ENCODE data around the gene SLC2A4.
"Not testable (repeated sequence)": the region's sequence is repeated elsewhere in the genome, so short reads cannot be mapped to it uniquely, and the experiment has no call there.

Gene SLC2A4

DNA sequence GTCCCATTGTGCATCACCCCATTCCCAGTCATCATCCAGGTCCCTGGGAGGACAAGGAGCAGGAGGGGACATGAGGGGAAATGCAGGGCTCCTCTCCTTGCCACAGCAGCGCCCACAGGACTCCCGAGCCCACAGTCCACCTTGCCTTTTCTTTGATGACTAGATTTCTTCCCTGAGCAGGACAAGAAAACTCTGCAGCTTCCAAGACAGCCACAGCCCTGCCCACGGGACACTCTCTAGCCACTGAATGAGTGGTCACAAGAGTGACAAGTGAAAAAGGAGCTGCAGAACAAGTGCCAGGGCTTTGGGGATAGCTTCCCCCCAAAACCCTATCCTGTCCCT, 42.9 kb downstream of the SLC2A4 start:
- no peak for DNase-seq (ENCODE audit: low read depth)

DNA sequence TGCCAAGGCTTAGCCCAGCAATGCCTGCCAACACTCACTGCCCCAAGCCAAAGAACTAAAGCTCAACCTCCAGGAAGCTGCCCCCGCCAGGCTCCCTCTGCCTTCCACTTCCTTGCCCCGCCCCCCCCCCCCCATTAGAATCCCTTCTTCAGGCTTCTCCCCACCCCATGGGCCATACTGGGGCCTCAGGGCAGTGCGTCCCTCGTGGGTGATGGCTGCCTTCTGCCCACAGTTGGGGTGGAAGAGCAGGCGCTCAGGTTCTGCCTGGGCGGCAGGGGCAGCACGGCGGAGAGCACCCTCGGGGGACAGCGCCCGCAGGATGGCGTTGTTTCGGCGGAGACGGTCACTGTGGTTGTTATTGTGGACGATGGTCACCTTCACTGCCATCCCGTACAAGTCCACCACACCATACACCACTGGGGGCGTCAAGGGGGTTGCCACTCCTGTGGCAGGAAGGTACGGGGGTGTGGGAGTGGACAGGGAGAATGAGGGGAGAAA, 43.6 kb downstream of the SLC2A4 start:
- no peak for DNase-seq (ENCODE audit: low read depth)

DNA sequence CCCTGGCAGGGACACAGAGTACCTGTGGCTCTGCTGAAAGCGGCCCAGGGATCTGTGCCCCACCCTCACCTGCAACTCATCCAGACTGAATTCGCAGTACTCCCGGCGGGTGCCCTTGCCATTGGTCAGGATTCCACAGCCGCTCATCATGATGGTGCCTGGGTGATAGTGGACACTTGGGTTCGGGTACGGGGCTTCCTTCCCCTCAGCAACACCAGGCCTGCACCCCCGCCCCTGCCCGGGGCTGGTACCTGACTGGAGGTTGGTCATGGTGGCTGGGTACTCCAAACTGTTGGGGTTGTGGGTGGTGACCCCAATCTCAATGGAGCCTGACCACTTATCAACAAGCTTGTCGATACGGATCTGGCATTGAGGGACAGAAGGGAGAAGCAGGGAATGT, 44.7 kb downstream of the SLC2A4 start:
- DNase-seq (ENCODE audit: low read depth) = no peak

DNA sequence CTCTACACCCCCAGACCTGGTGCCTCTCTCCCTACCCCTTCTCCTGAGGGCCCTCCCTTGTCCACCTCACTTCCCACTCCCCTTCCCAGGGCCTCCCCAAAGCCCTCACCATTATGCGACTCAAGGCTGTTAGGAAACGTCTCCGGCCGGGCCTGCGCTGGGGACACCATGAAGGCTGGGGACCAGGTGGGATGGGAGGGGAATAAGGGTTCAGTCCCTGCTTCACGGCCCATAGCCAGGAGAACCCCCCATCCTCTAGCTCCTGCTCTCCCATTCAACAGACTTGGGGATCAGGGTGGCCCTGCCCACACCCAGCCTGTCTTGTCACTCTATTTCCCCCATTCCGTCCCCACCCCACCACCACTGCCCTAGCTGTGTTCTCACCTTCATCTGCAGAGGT, 45.5 kb downstream of the SLC2A4 start:
- DNase-seq (ENCODE audit: low read depth) = no peak

GRCh38 chr17:7327501-7327900, 46.0 kb downstream of the SLC2A4 start:
- DNase-seq (ENCODE audit: low read depth) = no peak

GRCh38 chr17:7328009-7328408, 46.5 kb downstream of the SLC2A4 start:
- no peak for DNase-seq (ENCODE audit: low read depth)

DNA sequence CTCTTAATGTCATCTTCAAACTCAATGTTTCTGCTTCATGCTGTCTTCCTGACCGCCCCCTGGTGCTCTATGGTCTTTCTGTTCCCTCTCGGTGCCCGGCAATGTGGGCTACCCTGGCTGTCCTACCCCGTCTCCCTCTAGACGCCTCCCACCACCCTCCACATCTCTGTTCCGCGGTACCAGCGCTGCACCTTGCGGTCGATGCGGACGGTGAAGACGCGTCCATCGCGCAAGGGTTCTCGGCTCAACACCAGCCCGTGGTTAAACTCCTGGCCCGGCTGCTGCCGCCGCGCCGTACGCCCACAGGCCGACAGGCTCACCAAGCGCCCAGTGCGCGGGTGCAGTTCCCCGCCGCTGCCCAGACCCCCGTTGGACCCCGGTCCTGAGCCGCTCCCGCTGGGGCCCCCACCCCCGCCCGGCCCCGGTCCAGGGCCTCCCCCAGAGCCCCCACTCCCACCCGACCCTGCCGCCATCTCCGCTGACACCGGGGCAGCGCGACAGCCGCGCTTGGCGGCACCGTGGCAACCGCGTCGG, 47.4 kb downstream of the SLC2A4 start, which contains the start of gene NEURL4:
Gene NEURL4, minus strand, starts transcription at position 496 of the 534 bp plus-strand sequence. Its CDS starts 23 bp downstream, at position 473.
- DNase-seq (ENCODE audit: low read depth) = no peak

- DNase-seq (ENCODE audit: low read depth) = peak; percentile 99
These were observed 48.0 kb downstream of the SLC2A4 start for GRCh38 chr17:7329374-7329996.

GRCh38 chr17:7329997-7330637, 48.6 kb downstream of the SLC2A4 start:
- DNase-seq (ENCODE audit: low read depth) = peak; percentile 81

DNA sequence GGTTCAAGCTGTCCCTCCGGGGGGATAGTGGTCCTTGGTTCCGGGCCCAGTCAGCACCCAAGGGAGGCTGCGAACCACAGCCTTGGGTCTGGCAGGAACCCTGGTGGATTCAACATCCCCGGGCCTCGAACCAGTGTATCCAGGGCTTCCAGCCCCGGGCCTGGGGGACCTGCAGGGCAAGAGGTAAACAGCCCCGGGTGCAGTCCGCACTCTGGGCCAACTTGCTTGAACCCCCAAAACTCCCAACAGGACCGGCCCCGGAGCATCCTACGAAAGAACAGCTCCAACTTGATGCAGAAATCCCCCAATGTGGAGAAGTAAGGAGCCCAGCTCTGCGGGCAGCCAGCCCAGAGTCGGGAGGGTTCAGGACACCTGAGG, 49.1 kb downstream of the SLC2A4 start:
- DNase-seq (ENCODE audit: low read depth) = no peak

DNA sequence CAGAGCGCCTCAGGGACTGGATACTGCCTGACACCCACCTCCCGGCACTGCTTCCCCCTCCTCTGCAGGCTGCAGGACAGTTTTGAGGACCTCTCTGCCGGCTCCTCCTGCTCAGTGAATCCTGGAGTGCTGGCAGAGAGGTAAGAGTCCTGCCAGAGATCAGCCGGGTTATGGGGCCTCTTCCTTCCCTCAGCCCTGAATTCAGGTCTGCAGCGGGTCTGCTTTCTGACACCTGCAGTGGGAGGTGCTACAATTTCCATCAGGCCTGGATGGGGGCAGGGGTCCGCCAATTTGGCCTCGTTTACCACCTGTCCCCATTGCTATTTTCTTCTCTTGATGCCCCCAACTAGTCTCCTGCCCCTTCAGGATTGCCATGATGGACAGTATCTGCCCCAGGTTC, 50.6 kb downstream of the SLC2A4 start:
- DNase-seq (ENCODE audit: low read depth) = no peak

DNA sequence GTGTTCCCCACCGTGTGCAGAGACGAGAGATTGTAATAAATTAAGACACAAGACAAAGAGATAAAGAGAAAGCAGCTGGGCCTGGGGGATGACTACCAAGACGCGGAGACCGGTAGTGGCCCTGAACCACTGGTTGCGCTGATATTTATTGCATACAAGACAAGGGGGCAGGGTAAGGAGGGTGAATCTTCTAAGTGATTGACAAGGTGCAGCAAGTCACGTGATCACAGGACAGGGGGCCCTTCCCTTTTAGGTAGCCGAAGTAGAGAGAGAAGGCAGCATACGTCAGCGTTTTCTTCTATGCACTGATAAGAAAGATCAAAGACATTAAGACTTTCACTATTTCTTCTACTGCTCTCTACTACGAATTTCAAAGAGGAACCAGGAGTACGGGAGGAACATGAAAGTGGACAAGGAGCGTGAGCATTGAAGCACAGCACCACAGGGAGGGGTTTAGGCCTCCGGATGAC, 51.1 kb downstream of the SLC2A4 start:
- DNase-seq (ENCODE audit: low read depth) = not testable (repeated sequence)

GRCh38 chr17:7334938-7335538, 53.5 kb downstream of the SLC2A4 start:
- DNase-seq (ENCODE audit: low read depth) = no peak

DNA sequence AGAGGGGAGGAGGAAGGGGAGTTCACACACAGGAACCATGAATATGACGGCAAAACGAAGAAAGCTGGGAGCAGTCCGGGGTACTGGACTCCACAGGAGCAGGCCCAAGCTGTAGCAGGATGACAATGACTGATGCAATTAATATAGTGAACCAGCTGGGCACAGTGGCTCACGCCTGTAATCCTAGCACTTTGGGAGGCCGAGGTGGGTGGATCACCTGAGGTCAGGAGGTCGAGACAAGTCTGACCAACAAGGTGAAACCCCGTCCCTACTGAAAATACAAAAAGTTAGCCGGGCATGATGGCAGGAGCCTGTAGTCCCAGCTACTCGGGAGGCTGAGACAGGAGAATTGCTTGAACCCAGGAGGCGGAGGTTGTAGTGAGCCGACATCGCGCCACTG, 54.2 kb downstream of the SLC2A4 start:
- not testable (repeated sequence) for DNase-seq (ENCODE audit: low read depth)

DNA sequence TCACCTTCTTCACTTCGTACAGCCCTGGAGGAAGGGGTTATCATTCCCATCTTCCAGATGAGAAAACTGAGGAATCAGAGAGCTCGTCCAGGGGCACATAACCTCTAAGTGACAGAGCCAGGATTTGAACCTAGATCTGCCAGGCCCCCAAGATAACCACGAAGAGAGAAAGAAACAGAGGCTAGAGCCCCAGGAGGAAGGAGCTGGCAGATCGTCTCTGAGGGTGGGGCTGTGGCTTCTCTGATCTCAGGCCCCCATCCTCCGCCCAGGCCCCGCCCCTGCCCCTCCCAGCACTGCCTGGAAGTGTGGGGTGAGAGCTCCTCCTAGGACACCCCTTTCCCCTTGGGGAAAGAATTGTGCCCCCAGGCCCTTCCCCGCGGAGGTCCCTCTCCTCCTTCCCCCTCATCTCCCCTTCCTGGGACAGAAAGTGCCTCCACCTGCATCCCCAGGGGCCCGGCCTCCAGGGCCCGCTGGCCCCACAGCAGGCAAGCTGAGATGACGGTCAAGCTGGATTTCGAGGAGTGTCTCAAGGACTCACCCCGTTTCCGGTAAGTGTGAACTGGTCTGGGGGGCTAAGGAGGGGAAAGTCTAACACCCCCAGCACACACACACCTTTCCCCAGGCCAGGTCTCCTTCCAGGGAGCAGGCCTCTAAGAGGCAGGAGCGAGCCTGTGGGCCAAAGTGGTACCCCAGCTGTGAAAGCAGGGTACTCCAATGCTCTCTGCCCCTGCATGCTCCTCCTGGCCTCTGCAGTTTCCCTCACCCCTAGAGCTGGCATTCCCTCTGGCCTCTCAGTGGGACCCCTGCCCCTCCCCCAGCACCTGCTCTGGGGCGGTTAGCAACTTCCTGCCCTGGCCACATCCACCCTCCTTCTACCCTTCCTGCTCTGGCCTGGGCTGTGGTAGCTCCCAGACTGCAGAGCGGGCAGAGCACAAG, 55.0 kb downstream of the SLC2A4 start, which contains the start of gene ACAP1:
Gene ACAP1, plus strand, starts transcription at position 290 of the 936 bp plus-strand sequence. Its CDS starts 206 bp downstream, at position 496.
- no peak for DNase-seq (ENCODE audit: low read depth)

GRCh38 chr17:7337600-7337999, 56.1 kb downstream of the SLC2A4 start:
- not testable (repeated sequence) for DNase-seq (ENCODE audit: low read depth)
